ENCODE results near the gene SDHD. TPM values are rescaled to one million over a fixed set of nuclear protein-coding genes. Genes with fewer than 3 reads are reported as not detected.

SDHD gene
- total RNA-seq, 1 donor from 2014 or later, result 69.7 TPM

DNA sequence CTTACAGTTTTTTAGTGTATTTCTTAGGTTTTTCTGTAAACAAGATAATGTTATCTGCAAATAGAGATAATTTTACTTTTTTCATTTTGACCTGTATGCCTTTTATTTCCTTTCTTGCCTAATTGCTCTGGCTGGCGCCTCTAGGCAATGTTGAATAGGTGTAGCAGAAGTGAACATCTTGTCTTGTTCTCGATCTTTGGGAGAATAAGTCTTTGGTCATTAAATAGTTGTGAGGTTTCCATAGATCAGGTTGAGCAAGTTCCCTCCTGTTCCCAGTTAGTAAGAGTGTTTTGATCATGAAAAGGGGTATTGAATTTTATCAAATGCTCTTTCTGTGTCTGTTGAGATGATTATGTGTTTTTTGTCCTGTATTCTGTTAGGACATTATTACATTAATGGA, 36.9 kb upstream of the SDHD start:
- Histone ChIP-seq H3K36me3 (ENCODE audit: control insufficient read depth, insufficient read depth, low read length) (no peaks in the 10 kb centered on the region), H3K4me3 (ENCODE audit: low read depth, low read length) (no peak overlapping the region), H3K27me3 (ENCODE audit: control insufficient read depth, insufficient read depth, low read length) (no peaks in the 10 kb centered on the region)
- TF ChIP-seq, protein P1, sequence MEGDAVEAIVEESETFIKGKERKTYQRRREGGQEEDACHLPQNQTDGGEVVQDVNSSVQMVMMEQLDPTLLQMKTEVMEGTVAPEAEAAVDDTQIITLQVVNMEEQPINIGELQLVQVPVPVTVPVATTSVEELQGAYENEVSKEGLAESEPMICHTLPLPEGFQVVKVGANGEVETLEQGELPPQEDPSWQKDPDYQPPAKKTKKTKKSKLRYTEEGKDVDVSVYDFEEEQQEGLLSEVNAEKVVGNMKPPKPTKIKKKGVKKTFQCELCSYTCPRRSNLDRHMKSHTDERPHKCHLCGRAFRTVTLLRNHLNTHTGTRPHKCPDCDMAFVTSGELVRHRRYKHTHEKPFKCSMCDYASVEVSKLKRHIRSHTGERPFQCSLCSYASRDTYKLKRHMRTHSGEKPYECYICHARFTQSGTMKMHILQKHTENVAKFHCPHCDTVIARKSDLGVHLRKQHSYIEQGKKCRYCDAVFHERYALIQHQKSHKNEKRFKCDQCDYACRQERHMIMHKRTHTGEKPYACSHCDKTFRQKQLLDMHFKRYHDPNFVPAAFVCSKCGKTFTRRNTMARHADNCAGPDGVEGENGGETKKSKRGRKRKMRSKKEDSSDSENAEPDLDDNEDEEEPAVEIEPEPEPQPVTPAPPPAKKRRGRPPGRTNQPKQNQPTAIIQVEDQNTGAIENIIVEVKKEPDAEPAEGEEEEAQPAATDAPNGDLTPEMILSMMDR (IDR thresholded peaks at IDR 0.05; ENCODE audit: insufficient read depth, low read length, poor library complexity, severe bottlenecking), result no peak
- no peak for DNase-seq (ENCODE audit: low read depth)

DNA sequence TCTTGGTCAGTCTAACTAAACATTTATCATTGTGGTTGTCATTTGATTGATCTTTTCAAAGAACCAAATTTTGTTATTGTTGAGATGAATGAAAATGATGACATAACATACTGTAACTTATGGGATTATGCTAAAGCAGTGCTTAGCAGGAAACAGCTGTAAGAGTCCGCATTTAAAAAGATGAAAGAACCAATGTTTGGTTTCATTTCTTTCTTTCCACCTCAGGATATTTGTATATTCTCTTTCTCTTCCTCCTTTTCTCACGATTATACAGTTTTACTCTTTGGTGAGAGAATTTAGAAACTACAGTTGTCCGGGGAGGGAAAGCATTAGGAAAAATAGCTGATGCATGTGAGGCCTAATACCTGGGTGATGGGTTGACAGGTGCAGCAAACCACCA, 36.0 kb upstream of the SDHD start:
- DNase-seq (ENCODE audit: low read depth), result no peak
- Histone ChIP-seq H3K4me3 (ENCODE audit: low read depth, low read length) (no peak overlapping the region), H3K27me3 (ENCODE audit: control insufficient read depth, insufficient read depth, low read length) (no peaks in the 10 kb centered on the region), H3K36me3 (ENCODE audit: control insufficient read depth, insufficient read depth, low read length) (no peaks in the 10 kb centered on the region)
- TF ChIP-seq, protein P1 (IDR thresholded peaks at IDR 0.05; ENCODE audit: insufficient read depth, low read length, poor library complexity, severe bottlenecking), result no peak

GRCh38 chr11:112051768-112052167, 34.9 kb upstream of the SDHD start:
- Histone ChIP-seq H3K4me3 (ENCODE audit: low read depth, low read length) (no peak overlapping the region), H3K27me3 (ENCODE audit: control insufficient read depth, insufficient read depth, low read length) (no peaks in the 10 kb centered on the region), H3K36me3 (ENCODE audit: control insufficient read depth, insufficient read depth, low read length) (no peaks in the 10 kb centered on the region)
- DNase-seq (ENCODE audit: low read depth), result no peak
- TF ChIP-seq, protein P1 (IDR thresholded peaks at IDR 0.05; ENCODE audit: insufficient read depth, low read length, poor library complexity, severe bottlenecking), result no peak

- Histone ChIP-seq H3K4me3 (ENCODE audit: low read depth, low read length) (no peak overlapping the region), H3K27me3 (ENCODE audit: control insufficient read depth, insufficient read depth, low read length) (no peaks in the 10 kb centered on the region), H3K36me3 (ENCODE audit: control insufficient read depth, insufficient read depth, low read length) (no peaks in the 10 kb centered on the region)
- TF ChIP-seq, protein P1 (IDR thresholded peaks at IDR 0.05; ENCODE audit: insufficient read depth, low read length, poor library complexity, severe bottlenecking), result no peak
- DNase-seq (ENCODE audit: low read depth), result no peak
Observed at GRCh38 chr11:112057170-112057569, 29.5 kb upstream of the SDHD start.

GRCh38 chr11:112058103-112058502, 28.6 kb upstream of the SDHD start:
- DNase-seq (ENCODE audit: low read depth), result no peak
- no peaks in the 10 kb centered on the region for H3K36me3 ChIP-seq (ENCODE audit: control insufficient read depth, insufficient read depth, low read length)
- no peaks in the 10 kb centered on the region for H3K27me3 ChIP-seq (ENCODE audit: control insufficient read depth, insufficient read depth, low read length)
- TF ChIP-seq, protein P1 (IDR thresholded peaks at IDR 0.05; ENCODE audit: insufficient read depth, low read length, poor library complexity, severe bottlenecking), result no peak
- no peak overlapping the region for H3K4me3 ChIP-seq (ENCODE audit: low read depth, low read length)

DNA sequence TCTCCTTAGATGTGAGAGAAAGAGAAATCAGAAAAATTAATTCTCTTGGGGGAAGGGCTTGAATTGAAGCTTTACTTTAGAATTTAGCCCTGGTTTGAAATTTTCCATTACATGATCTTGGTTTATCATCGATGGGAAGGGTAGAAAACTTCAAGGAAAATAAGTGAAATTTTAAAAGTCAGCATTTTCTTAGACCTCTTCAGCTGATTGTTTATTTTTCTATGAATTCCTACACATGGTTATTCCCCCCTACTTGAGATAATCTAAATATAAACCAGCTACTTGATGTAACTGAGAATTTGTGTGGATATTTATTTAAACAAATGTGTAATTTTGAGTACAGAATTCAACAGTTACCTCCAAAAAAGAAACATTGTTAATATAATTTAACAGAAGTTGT, 23.8 kb upstream of the SDHD start:
- TF ChIP-seq, protein P1 (IDR thresholded peaks at IDR 0.05; ENCODE audit: insufficient read depth, low read length, poor library complexity, severe bottlenecking), result no peak
- no peak for DNase-seq (ENCODE audit: low read depth)

More for the DNA sequence above, 23.8 kb upstream of the SDHD start:
- Histone ChIP-seq H3K27me3 (ENCODE audit: control insufficient read depth, insufficient read depth, low read length) (no peaks in the 10 kb centered on the region), H3K4me3 (ENCODE audit: low read depth, low read length) (no peak overlapping the region), H3K36me3 (ENCODE audit: control insufficient read depth, insufficient read depth, low read length) (no peaks in the 10 kb centered on the region)

Measured in kidney epithelial cell (primary cell).